ENCODE measurements around the gene CTNNAL1.
"Not testable (repeated sequence)": the region's sequence is repeated elsewhere in the genome, so short reads cannot be mapped to it uniquely, and the experiment has no call there.

DNA sequence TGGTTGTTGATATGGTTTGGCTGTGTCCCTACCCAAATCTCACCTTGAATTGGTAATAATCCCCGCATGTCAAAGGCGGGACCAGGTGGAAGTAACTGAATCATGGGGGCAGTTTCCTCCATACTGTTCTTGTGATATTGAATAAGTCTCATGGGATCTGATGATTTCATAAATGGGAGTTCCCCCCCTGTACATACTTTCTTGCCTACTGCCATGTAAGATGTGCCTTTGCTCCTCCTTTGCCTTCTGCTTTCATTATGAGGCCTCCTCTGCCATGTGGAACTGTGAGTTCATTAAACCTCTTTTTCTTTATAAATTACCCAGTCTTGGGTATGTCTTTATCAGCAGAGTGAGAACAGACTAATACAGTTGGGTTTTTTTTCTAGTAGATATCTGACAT lies 41.9 kb downstream of the CTNNAL1 start:
- TF ChIP-seq, protein P1, sequence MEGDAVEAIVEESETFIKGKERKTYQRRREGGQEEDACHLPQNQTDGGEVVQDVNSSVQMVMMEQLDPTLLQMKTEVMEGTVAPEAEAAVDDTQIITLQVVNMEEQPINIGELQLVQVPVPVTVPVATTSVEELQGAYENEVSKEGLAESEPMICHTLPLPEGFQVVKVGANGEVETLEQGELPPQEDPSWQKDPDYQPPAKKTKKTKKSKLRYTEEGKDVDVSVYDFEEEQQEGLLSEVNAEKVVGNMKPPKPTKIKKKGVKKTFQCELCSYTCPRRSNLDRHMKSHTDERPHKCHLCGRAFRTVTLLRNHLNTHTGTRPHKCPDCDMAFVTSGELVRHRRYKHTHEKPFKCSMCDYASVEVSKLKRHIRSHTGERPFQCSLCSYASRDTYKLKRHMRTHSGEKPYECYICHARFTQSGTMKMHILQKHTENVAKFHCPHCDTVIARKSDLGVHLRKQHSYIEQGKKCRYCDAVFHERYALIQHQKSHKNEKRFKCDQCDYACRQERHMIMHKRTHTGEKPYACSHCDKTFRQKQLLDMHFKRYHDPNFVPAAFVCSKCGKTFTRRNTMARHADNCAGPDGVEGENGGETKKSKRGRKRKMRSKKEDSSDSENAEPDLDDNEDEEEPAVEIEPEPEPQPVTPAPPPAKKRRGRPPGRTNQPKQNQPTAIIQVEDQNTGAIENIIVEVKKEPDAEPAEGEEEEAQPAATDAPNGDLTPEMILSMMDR (IDR thresholded peaks at IDR 0.05; ENCODE audit: poor library complexity, severe bottlenecking): not testable (repeated sequence)
- not testable (repeated sequence) for TF ChIP-seq POLR2AphosphoS5 (IDR thresholded peaks at IDR 0.05)
